Measurements from ENCODE around the gene PEAK1.

The PEAK1 gene

GRCh38 chr15:77358545-77359240, 61.2 kb downstream of the PEAK1 start:
- H3K27me3 ChIP-seq (ENCODE audit: insufficient read depth, poor library complexity, severe bottlenecking) = no peaks in the 10 kb centered on the region
- TF ChIP-seq GABPA (IDR thresholded peaks at IDR 0.05; ENCODE audit: low read depth) = no peak
- TF ChIP-seq SPI1 (IDR thresholded peaks at IDR 0.05; ENCODE audit: borderline replicate concordance, low read depth) = no peak
- no peak for TF ChIP-seq CTCF (IDR thresholded peaks at IDR 0.05; ENCODE audit: insufficient read depth, low read length)
- TF ChIP-seq POLR2AphosphoS5 (IDR thresholded peaks at IDR 0.05; ENCODE audit: low read depth) = no peak
- TF ChIP-seq REST (IDR thresholded peaks at IDR 0.05; ENCODE audit: insufficient replicate concordance, low read depth) = no peak
- no peak overlapping the region for H3K4me3 ChIP-seq (replicated peaks; ENCODE audit: insufficient read depth, low read length)
- no peak overlapping the region for H3K27ac ChIP-seq (replicated peaks)
- no peak for DNase-seq (ENCODE audit: low read depth in 1 of 2, low spot score in 1 of 2)

- TF ChIP-seq POLR2AphosphoS5 (IDR thresholded peaks at IDR 0.05; ENCODE audit: low read depth) = no peak
- TF ChIP-seq REST (IDR thresholded peaks at IDR 0.05; ENCODE audit: insufficient replicate concordance, low read depth) = no peak
- DNase-seq (ENCODE audit: low read depth in 1 of 2, low spot score in 1 of 2) = no peak
- no peak overlapping the region for H3K4me3 ChIP-seq (replicated peaks; ENCODE audit: insufficient read depth, low read length)
- no peaks in the 10 kb centered on the region for H3K27me3 ChIP-seq (ENCODE audit: insufficient read depth, poor library complexity, severe bottlenecking)
- no peak overlapping the region for H3K27ac ChIP-seq (replicated peaks)
These were observed 63.6 kb downstream of the PEAK1 start for GRCh38 chr15:77356305-77356704.

- no peak for DNase-seq (ENCODE audit: low read depth in 1 of 2, low spot score in 1 of 2)
- TF ChIP-seq REST (IDR thresholded peaks at IDR 0.05; ENCODE audit: insufficient replicate concordance, low read depth) (no peak), CTCF (IDR thresholded peaks at IDR 0.05; ENCODE audit: insufficient read depth, low read length) (no peak), POLR2AphosphoS5 (IDR thresholded peaks at IDR 0.05; ENCODE audit: low read depth) (no peak), SPI1 (IDR thresholded peaks at IDR 0.05; ENCODE audit: borderline replicate concordance, low read depth) (no peak), GABPA (IDR thresholded peaks at IDR 0.05; ENCODE audit: low read depth) (no peak)
- H3K27me3 ChIP-seq (ENCODE audit: insufficient read depth, poor library complexity, severe bottlenecking) = no peaks in the 10 kb centered on the region
- H3K4me3 ChIP-seq (replicated peaks; ENCODE audit: insufficient read depth, low read length) = no peak overlapping the region
- no peak overlapping the region for H3K27ac ChIP-seq (replicated peaks)
These were observed 64.6 kb downstream of the PEAK1 start for GRCh38 chr15:77355321-77355720.
